NCI-H1105 treated with DMSO at 0.1 percent for 48 hours (cell line): ENCODE measurements around the gene SYNJ2.

Experiments
- DNase-seq: peaks from one replicate; lab custom pipeline; 2025; lab: John Stamatoyannopoulos, UW

SYNJ2 gene

DNA sequence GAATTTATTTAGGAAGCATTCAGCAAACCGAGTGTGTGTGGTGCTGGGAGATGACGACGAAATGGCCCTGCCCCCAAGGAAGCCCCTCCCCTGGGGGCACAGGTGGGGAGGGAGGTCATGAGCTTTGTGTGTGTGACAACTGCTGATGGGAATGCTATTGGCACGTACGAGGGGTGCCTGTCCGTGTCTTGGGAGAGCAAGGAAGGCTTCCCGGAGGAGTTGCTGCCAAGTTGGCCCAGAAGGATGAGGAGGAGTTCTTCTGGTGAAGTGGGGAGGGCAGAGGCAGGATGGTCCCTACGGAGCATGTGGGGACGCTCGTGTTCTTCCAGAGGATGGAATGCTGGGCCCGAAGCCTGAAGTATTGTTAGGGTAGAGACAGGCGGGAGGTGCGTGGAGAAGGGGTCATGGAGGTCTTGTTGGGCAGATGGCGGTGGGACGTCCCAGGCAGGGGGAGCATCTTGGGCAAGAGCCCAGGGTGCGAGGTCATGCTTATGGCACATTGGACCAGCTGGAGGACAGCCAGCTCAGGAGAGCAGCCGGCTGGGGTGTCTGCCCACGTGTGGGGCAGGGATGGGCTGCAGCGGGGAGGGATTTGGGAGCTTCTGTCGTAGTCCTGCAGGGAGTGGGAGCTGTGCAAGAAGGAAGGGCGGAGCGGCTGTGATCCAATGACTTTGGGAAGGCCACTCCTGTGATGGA lies 46.1 kb downstream of the SYNJ2 start:
- no peak for DNase-seq

DNA sequence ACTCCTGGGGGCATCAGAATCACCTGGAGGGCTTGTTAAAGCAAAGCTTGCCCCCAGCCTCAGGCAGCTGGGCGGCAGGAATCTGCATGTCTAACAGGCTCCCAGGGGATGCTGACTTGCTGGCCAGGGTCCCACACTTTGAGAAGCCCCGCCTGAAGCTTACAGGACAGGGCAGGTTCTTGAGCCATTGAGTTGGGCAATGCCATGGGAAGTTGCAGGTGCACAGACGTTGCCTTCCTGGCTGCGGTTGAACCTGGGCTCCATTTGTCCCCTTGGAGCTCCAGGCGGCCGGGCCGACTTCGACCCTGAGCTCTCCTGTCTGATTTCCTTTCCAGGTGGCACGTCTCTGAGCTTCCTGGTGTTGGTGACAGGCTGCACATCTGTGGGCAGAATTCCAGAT lies 46.8 kb downstream of the SYNJ2 start:
- DNase-seq = no peak

- DNase-seq = no peak
Measured at GRCh38 chr6:158028876-158029275, 47.2 kb downstream of the SYNJ2 start.

DNA sequence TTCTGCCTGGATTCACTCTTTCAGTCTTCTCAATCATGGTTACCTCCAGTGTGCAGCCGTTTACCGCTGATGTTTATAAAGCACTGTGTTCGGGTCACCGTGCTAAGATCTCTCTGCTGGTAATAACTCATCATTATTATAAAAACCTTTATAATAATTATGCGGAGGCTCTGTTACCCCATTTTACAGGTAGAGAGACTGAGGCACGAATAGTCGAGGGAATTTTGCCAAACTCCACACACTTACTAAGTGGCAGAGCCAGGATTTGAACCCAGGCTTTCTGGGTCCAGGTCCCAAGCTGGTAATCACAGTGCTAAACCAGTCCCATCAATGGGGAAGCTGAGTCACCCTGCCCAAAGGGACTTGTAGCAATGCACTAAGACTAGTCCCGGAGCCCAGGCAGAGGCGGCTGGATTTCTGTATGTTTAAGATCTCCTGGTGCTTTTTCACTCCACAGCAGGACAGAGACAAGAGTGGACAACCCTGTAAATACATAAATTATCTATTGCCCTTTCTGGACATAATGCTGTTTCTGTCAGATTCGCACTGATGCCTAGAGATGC lies 48.1 kb downstream of the SYNJ2 start:
- no peak for DNase-seq

GRCh38 chr6:158030380-158031300 lies 49.0 kb downstream of the SYNJ2 start:
- DNase-seq = no peak

- DNase-seq = no peak
Measured at GRCh38 chr6:158031381-158032353, 50.0 kb downstream of the SYNJ2 start.

- DNase-seq = no peak
Measured at GRCh38 chr6:158032354-158032733, 50.7 kb downstream of the SYNJ2 start.

- no peak for DNase-seq
Measured at GRCh38 chr6:158033077-158033750, 51.6 kb downstream of the SYNJ2 start.

DNA sequence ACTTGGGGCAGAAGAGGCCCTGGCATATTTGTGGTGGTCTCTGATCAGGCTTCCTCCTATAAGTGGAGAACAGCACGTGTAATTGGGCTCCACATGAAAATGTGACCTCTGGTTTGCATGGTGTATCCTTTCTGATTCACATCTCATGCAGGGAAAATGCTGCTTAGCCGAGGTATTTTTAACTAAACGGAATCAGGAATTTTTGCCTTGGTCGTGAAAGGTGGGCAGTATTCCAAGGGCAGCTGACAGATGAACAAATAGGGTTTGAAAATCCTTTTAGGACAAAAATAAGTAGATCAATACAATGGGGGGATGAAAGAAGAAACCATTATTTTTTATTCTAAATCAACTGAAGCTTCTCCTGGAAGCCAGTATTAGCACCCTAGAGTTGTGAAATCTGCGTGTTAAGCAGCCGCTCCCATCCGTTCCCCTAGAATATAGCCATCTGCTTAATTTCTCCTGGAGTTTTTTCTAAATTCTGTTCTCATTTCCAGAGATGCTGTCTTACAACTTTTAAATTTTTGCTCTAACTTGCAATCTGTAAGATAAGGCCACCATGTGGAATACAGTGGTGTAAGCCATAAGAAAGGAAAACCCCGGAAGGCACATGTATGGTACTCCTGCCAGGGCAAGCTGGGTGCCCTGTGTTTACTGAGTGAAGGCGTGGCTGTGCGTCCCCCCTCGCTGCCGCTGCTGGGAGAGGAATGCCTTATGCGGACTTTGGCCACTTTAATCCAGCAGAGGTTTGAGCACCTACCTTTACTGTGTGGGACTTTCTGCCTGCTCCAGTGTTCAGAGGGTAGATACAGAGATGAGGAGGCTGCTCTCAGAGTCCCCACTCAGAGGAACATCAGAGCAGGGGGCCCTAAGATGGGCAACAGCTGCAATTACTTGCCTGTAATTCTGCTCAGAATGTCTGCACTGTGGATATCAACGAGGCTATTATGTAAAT lies 52.4 kb downstream of the SYNJ2 start:
- no peak for DNase-seq

GRCh38 chr6:158036261-158036660 lies 54.6 kb downstream of the SYNJ2 start:
- no peak for DNase-seq

DNA sequence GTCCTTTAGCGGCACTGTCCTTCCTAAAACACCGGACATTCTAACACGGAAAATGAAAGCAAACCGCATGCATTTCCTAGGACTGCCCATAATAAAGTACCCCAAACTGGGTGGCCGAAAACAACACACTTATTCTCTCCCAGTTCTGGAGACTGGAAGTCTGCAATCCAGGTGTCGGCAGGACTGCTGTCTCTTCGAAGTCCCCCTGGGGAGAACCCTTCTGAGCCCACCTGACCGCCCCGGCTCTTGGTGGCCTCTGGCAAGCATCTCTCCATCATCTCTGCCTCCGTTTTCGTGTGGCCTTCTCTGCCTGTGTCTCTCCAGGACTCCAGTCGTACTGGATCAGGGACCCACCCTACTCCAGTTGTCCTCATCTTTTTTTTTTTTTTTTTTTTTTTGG lies 55.4 kb downstream of the SYNJ2 start:
- no peak for DNase-seq

- DNase-seq = no peak
Measured at GRCh38 chr6:158037771-158038170, 56.1 kb downstream of the SYNJ2 start.

- no peak for DNase-seq
Measured at GRCh38 chr6:158038291-158039177, 56.9 kb downstream of the SYNJ2 start.

GRCh38 chr6:158039178-158039557 lies 57.5 kb downstream of the SYNJ2 start:
- DNase-seq = no peak

- DNase-seq = no peak
Measured at GRCh38 chr6:158039571-158040050, 57.9 kb downstream of the SYNJ2 start.

DNA sequence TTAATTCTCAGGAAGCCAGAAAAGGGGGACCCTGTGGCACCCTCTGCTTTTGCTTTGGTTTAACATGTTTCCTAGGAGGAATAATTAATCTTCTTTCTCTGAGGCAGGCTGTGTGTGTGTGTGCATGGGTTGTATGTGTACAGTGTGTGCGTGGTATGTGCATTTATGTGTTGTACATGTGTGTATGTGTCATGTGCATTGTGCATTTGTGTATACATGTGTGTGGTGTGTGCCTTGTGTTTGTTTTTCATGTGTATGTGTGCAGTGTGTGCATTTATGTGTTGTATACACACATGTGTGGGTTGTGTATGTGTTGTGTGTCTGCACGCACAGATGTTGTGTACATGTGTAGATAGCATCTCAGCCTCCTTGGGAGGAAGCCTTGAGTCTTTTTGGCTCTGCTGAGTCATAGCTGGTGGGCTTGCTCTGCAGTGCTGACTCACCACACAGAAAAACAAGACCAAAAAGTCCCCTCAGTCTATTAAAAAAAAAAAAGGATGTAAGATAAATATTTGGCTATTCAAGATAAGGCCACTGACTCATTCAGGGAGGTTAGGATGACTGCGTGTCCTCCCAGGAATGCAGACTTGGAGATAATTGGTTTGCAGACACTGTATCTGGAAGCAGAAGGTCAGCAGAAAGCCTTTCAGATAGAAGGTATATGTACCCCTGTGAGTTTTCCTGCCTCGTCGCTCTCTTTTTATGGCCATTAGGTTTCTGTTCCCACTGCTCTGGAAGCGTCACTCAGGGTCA lies 58.6 kb downstream of the SYNJ2 start:
- DNase-seq = no peak

- no peak for DNase-seq
Measured at GRCh38 chr6:158040804-158041347, 59.2 kb downstream of the SYNJ2 start.

DNA sequence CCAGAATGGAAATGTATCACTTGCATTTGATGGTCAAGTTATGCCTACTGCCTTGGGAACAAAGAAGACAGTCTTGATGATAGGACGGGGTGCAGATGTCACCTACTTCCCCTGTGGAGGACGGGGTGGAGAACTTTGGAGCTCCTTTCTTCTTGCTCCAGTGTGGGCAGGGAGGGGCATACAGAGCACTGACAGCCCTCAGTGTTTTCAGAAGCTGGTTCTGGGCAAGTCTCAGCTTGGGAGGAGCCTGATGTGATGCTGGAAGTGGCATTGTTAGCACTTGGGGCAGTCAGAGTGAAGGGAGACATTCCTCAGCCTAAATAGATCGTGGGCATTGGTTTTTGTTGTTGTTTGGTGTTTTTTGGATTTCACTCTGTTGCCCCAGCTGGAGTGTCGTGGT lies 59.7 kb downstream of the SYNJ2 start:
- DNase-seq = no peak
